GM15510 (cell line): Measurements from ENCODE around the gene PJA2.

Experiments
- POLR2A ChIP-seq: IDR thresholded peaks from 3 replicates; pipeline ENCODE4 v1.6.1; 2011; ENCODE audit warnings: borderline replicate concordance; ENCODE audit not compliant: insufficient read length; ENCODE audit errors: extremely low read depth

PJA2 gene

GRCh38 chr5:109309326-109310063, 100.3 kb downstream of the PJA2 start:
- TF ChIP-seq POLR2A: no peak

GRCh38 chr5:109307951-109308350, 101.8 kb downstream of the PJA2 start:
- no peak for TF ChIP-seq POLR2A

- TF ChIP-seq POLR2A: no peak
Observed at GRCh38 chr5:109307456-109307855, 102.3 kb downstream of the PJA2 start.

GRCh38 chr5:109305352-109305751, 104.4 kb downstream of the PJA2 start:
- TF ChIP-seq POLR2A: no peak

- TF ChIP-seq POLR2A: no peak
Observed at GRCh38 chr5:109304309-109304708, 105.5 kb downstream of the PJA2 start.

GRCh38 chr5:109300367-109300766, 109.4 kb downstream of the PJA2 start:
- TF ChIP-seq POLR2A: no peak

GRCh38 chr5:109299557-109299956, 110.2 kb downstream of the PJA2 start:
- no peak for TF ChIP-seq POLR2A

GRCh38 chr5:109298794-109299193, 111.0 kb downstream of the PJA2 start:
- no peak for TF ChIP-seq POLR2A

- TF ChIP-seq POLR2A: no peak
Observed at GRCh38 chr5:109297900-109298299, 111.9 kb downstream of the PJA2 start.

- TF ChIP-seq POLR2A: no peak
Observed at GRCh38 chr5:109291090-109291489, 118.7 kb downstream of the PJA2 start.

- TF ChIP-seq POLR2A: no peak
Observed at GRCh38 chr5:109290231-109290630, 119.5 kb downstream of the PJA2 start.
